ENCODE results near the gene PKD1.

The PKD1 gene

GRCh38 chr16:2056681-2057407, 78.9 kb downstream of the PKD1 start:
- Histone ChIP-seq H3K4me3 (ENCODE audit: low read length) (no peak overlapping the region), H3K27ac (ENCODE audit: low read depth, low read length) (no peak overlapping the region), H3K36me3 (ENCODE audit: control insufficient read depth, insufficient read depth, low read length) (peaks cover 32% of the 10 kb centered on the region), H3K27me3 (ENCODE audit: control insufficient read depth, insufficient read depth, low read length) (no peaks in the 10 kb centered on the region), H3K9ac (ENCODE audit: low read length) (no peak overlapping the region), H3K4me1 (ENCODE audit: control insufficient read depth, insufficient read depth, low read length) (no peaks in the 10 kb centered on the region)

GRCh38 chr16:2056077-2056476, 79.6 kb downstream of the PKD1 start:
- Histone ChIP-seq H3K4me1 (ENCODE audit: control insufficient read depth, insufficient read depth, low read length) (no peaks in the 10 kb centered on the region), H3K4me3 (ENCODE audit: low read length) (no peak overlapping the region), H3K36me3 (ENCODE audit: control insufficient read depth, insufficient read depth, low read length) (peaks cover 37% of the 10 kb centered on the region), H3K27ac (ENCODE audit: low read depth, low read length) (no peak overlapping the region), H3K27me3 (ENCODE audit: control insufficient read depth, insufficient read depth, low read length) (no peaks in the 10 kb centered on the region), H3K9ac (ENCODE audit: low read length) (no peak overlapping the region)

- Histone ChIP-seq H3K9ac (ENCODE audit: low read length) (no peak overlapping the region), H3K4me3 (ENCODE audit: low read length) (peak overlapping the region; percentile 15), H3K27ac (ENCODE audit: low read depth, low read length) (no peak overlapping the region)
These were observed 81.0 kb downstream of the PKD1 start for GRCh38 chr16:2054543-2055245.

GRCh38 chr16:2053897-2054296, 81.8 kb downstream of the PKD1 start:
- Histone ChIP-seq H3K36me3 (ENCODE audit: control insufficient read depth, insufficient read depth, low read length) (peaks cover 35% of the 10 kb centered on the region), H3K9ac (ENCODE audit: low read length) (no peak overlapping the region), H3K4me3 (ENCODE audit: low read length) (no peak overlapping the region), H3K27me3 (ENCODE audit: control insufficient read depth, insufficient read depth, low read length) (no peaks in the 10 kb centered on the region), H3K27ac (ENCODE audit: low read depth, low read length) (no peak overlapping the region), H3K4me1 (ENCODE audit: control insufficient read depth, insufficient read depth, low read length) (no peaks in the 10 kb centered on the region)

More at GRCh38 chr16:2054543-2055245, 81.0 kb downstream of the PKD1 start:
- peaks cover 33% of the 10 kb centered on the region for H3K36me3 ChIP-seq (ENCODE audit: control insufficient read depth, insufficient read depth, low read length)
- H3K4me1 ChIP-seq (ENCODE audit: control insufficient read depth, insufficient read depth, low read length): no peaks in the 10 kb centered on the region
- no peaks in the 10 kb centered on the region for H3K27me3 ChIP-seq (ENCODE audit: control insufficient read depth, insufficient read depth, low read length)

GRCh38 chr16:2053211-2053610, 82.5 kb downstream of the PKD1 start:
- Histone ChIP-seq H3K36me3 (ENCODE audit: control insufficient read depth, insufficient read depth, low read length) (peaks cover 33% of the 10 kb centered on the region), H3K27ac (ENCODE audit: low read depth, low read length) (no peak overlapping the region), H3K9ac (ENCODE audit: low read length) (no peak overlapping the region), H3K27me3 (ENCODE audit: control insufficient read depth, insufficient read depth, low read length) (no peaks in the 10 kb centered on the region), H3K4me1 (ENCODE audit: control insufficient read depth, insufficient read depth, low read length) (peaks cover 6% of the 10 kb centered on the region), H3K4me3 (ENCODE audit: low read length) (no peak overlapping the region)

- H3K27me3 ChIP-seq (ENCODE audit: control insufficient read depth, insufficient read depth, low read length): no peaks in the 10 kb centered on the region
- H3K27ac ChIP-seq (ENCODE audit: low read depth, low read length): peak overlapping the region; percentile 56
- peaks cover 6% of the 10 kb centered on the region for H3K4me1 ChIP-seq (ENCODE audit: control insufficient read depth, insufficient read depth, low read length)
- peak overlapping the region; percentile 96 for H3K4me3 ChIP-seq (ENCODE audit: low read length)
- peak overlapping the region; percentile 87 for H3K9ac ChIP-seq (ENCODE audit: low read length)
- peaks cover 12% of the 10 kb centered on the region for H3K36me3 ChIP-seq (ENCODE audit: control insufficient read depth, insufficient read depth, low read length)
These were observed 87.6 kb downstream of the PKD1 start for GRCh38 chr16:2048116-2048543.

- peaks cover 7% of the 10 kb centered on the region for H3K36me3 ChIP-seq (ENCODE audit: control insufficient read depth, insufficient read depth, low read length)
These were observed 88.2 kb downstream of the PKD1 start, which contains the start of the genes NTHL1 and TSC2 for GRCh38 chr16:2047330-2048115. Gene NTHL1 (minus strand): TSS chr16:2047834. CDS start chr16:2047823, 11 bp downstream. Gene TSC2 (plus strand): TSS chr16:2047985. CDS start chr16:2048616, 631 bp downstream.

GRCh38 chr16:2046893-2047329, 88.8 kb downstream of the PKD1 start:
- H3K4me1 ChIP-seq (ENCODE audit: control insufficient read depth, insufficient read depth, low read length): peaks cover 6% of the 10 kb centered on the region
- peak overlapping the region; percentile 41 for H3K9ac ChIP-seq (ENCODE audit: low read length)
- peak overlapping the region; percentile 96 for H3K4me3 ChIP-seq (ENCODE audit: low read length)

More at GRCh38 chr16:2047330-2048115, 88.2 kb downstream of the PKD1 start, which contains the start of the genes NTHL1 and TSC2:
- Histone ChIP-seq H3K27me3 (ENCODE audit: control insufficient read depth, insufficient read depth, low read length) (no peaks in the 10 kb centered on the region), H3K9ac (ENCODE audit: low read length) (peak within 1 kb of the TSS; percentile 87), H3K27ac (ENCODE audit: low read depth, low read length) (peak within 1 kb of the TSS; percentile 56), H3K4me1 (ENCODE audit: control insufficient read depth, insufficient read depth, low read length) (peaks cover 6% of the 10 kb centered on the region), H3K4me3 (ENCODE audit: low read length) (peak within 1 kb of the TSS; percentile 96)

GRCh38 chr16:2045965-2046892, 89.5 kb downstream of the PKD1 start:
- Histone ChIP-seq H3K4me3 (ENCODE audit: low read length) (no peak overlapping the region), H3K27me3 (ENCODE audit: control insufficient read depth, insufficient read depth, low read length) (no peaks in the 10 kb centered on the region), H3K36me3 (ENCODE audit: control insufficient read depth, insufficient read depth, low read length) (peaks cover 3% of the 10 kb centered on the region), H3K9ac (ENCODE audit: low read length) (no peak overlapping the region), H3K4me1 (ENCODE audit: control insufficient read depth, insufficient read depth, low read length) (peaks cover 6% of the 10 kb centered on the region), H3K27ac (ENCODE audit: low read depth, low read length) (peak overlapping the region; percentile 56)

More at GRCh38 chr16:2046893-2047329, 88.8 kb downstream of the PKD1 start:
- no peaks in the 10 kb centered on the region for H3K27me3 ChIP-seq (ENCODE audit: control insufficient read depth, insufficient read depth, low read length)
- H3K36me3 ChIP-seq (ENCODE audit: control insufficient read depth, insufficient read depth, low read length): peaks cover 7% of the 10 kb centered on the region
- H3K27ac ChIP-seq (ENCODE audit: low read depth, low read length): peak overlapping the region; percentile 56

- Histone ChIP-seq H3K4me1 (ENCODE audit: control insufficient read depth, insufficient read depth, low read length) (peaks cover 6% of the 10 kb centered on the region), H3K27ac (ENCODE audit: low read depth, low read length) (no peak overlapping the region), H3K4me3 (ENCODE audit: low read length) (no peak overlapping the region), H3K36me3 (ENCODE audit: control insufficient read depth, insufficient read depth, low read length) (peaks cover 2% of the 10 kb centered on the region), H3K27me3 (ENCODE audit: control insufficient read depth, insufficient read depth, low read length) (no peaks in the 10 kb centered on the region), H3K9ac (ENCODE audit: low read length) (no peak overlapping the region)
These were observed 91.2 kb downstream of the PKD1 start for GRCh38 chr16:2044541-2044940.

GRCh38 chr16:2043667-2044451, 91.8 kb downstream of the PKD1 start:
- Histone ChIP-seq H3K4me1 (ENCODE audit: control insufficient read depth, insufficient read depth, low read length) (peaks cover 12% of the 10 kb centered on the region), H3K4me3 (ENCODE audit: low read length) (no peak overlapping the region), H3K36me3 (ENCODE audit: control insufficient read depth, insufficient read depth, low read length) (no peaks in the 10 kb centered on the region), H3K9ac (ENCODE audit: low read length) (no peak overlapping the region), H3K27ac (ENCODE audit: low read depth, low read length) (no peak overlapping the region), H3K27me3 (ENCODE audit: control insufficient read depth, insufficient read depth, low read length) (no peaks in the 10 kb centered on the region)

Measured in rectal smooth muscle tissue (tissue), 1 donor.